A549 (cell line): ENCODE data around the gene LSS.

Experiments used
- ATOH8 ChIP-seq: fragments of 250-450 bp; sonication (Bioruptor Pico); IDR thresholded peaks from 2 replicates; pipeline ENCODE4 v1.5.0; 2020; ENCODE audit warnings: low read depth, mild to moderate bottlenecking, moderate library complexity
- CTCF ChIP-seq: fragments of >200 bp; sonication (Bioruptor Twin); formaldehyde crosslinking; IDR thresholded peaks from 3 replicates; pipeline ENCODE4 v1.5.1; 2016
- EP300 ChIP-seq, 2 experiments: fragments of >200 bp; sonication (Bioruptor Twin); formaldehyde crosslinking; IDR thresholded peaks; 2 replicates in 1 of 2; 3 replicates in 1 of 2; pipeline ENCODE4 v1.6.1; 2016 to 2017
- HMGXB4 ChIP-seq: fragments of 250-450 bp; sonication (Bioruptor Pico); IDR thresholded peaks from 2 replicates; pipeline ENCODE4 v1.5.0; 2021; ENCODE audit warnings: mild to moderate bottlenecking, moderate library complexity, borderline replicate concordance
- KDM1A ChIP-seq: fragments of 200-600 bp; sonication (generic); IDR thresholded peaks from 2 replicates; pipeline ENCODE4 v1.6.1; 2016; ENCODE audit warnings: low read depth, mild to moderate bottlenecking
- MAFK ChIP-seq: fragments of 450-650 bp; IDR thresholded peaks from 2 replicates; pipeline ENCODE4 v1.6.1; 2014; ENCODE audit not compliant: partially characterized antibody
- POLR2A ChIP-seq: IDR thresholded peaks from 2 replicates; pipeline ENCODE4 v1.6.1; 2012; ENCODE audit warnings: mild to moderate bottlenecking, low read length
- RAD21 ChIP-seq, 2 experiments: fragments of >200 bp in 1 of 2; sonication (Bioruptor Twin) in 1 of 2; formaldehyde crosslinking in 1 of 2; IDR thresholded peaks in 1 of 2; conservative IDR thresholded peaks in 1 of 2; 2 replicates in 1 of 2; 3 replicates in 1 of 2; pipeline ENCODE4 v1.6.1; 2012 to 2018; ENCODE audit warnings: inconsistent platforms in 1 of 2
- REST ChIP-seq: fragments of 200-600 bp; sonication (generic); IDR thresholded peaks from 2 replicates; pipeline ENCODE4 v1.6.1; 2016; ENCODE audit warnings: antibody characterized with exemption, mild to moderate bottlenecking, moderate library complexity
- RFX5 ChIP-seq: fragments of 450-650 bp; IDR thresholded peaks from 2 replicates; pipeline ENCODE4 v1.7.1; 2014; ENCODE audit warnings: antibody characterized with exemption, mild to moderate bottlenecking, moderate library complexity
- SREBF2 ChIP-seq: fragments of 450-650 bp; IDR thresholded peaks from 2 replicates; pipeline ENCODE4 v1.6.1; 2014; ENCODE audit warnings: mild to moderate bottlenecking, moderate library complexity

GRCh38 chr21:46156678-46157077 is 71.9 kb downstream of the LSS start:
- no peak for TF ChIP-seq CTCF
- TF ChIP-seq REST, result no peak
- no peak for TF ChIP-seq RFX5
- no peak for TF ChIP-seq POLR2A
- no peak for TF ChIP-seq MAFK
- no peak for TF ChIP-seq ATOH8 (CRISPR knock-in tag)
- TF ChIP-seq EP300 (IDR thresholded peaks at IDR 0.05), result no peak
- TF ChIP-seq SREBF2, result no peak
- TF ChIP-seq HMGXB4 (CRISPR knock-in tag), result no peak
- no peak for TF ChIP-seq RAD21 (conservative IDR thresholded peaks at IDR 0.05 in 1 of 2, IDR thresholded peaks at IDR 0.05 in 1 of 2)
- TF ChIP-seq KDM1A, result no peak
